Activated CD8-positive, alpha-beta T cell treated with anti-CD3 and anti-CD28 coated beads, Interleukin-2, amount 10 ng/mL, durations not matched to agents 7 days and 5 days (primary cell): Measurements from ENCODE around the gene TUBB4B. TPM values are rescaled to one million over a fixed set of nuclear protein-coding genes. Genes with fewer than 3 reads are reported as not detected.

ENCODE experiments used
- total RNA-seq, 2 experiments: library from RNA; stranded (reverse); gene quantifications; one replicate each; pipeline ENCODE4 v1.2.3, GENCODE V29; 2021

Gene TUBB4B
- total RNA-seq, 2 experiments from 2014 or later, result 417 to 432 TPM

Other genes starting within 250 kb of the TUBB4B start
- gene PAXX, start 248.9 kb upstream of the TUBB4B start, total RNA-seq, result 10 to 100 TPM; 80.6 to 85.2 TPM
- 1 to 10 TPM; 3.6 to 4.8 TPM for gene CLIC3, start 244.7 kb upstream of the TUBB4B start, total RNA-seq
- 10 to 100 TPM; 61.5 to 62.0 TPM for gene ABCA2, start 213.1 kb upstream of the TUBB4B start, total RNA-seq
- gene FUT7, start 209.2 kb upstream of the TUBB4B start, total RNA-seq, result 1 to 10 TPM; 2.5 to 2.6 TPM
- gene NPDC1, start 195.1 kb upstream of the TUBB4B start, total RNA-seq, result 10 to 100 TPM; 20.1 to 29.9 TPM
- under 1 TPM in 1 of 2 experiments, not detected in 1; 0.34 TPM for gene ENTPD2, start 187.2 kb upstream of the TUBB4B start, total RNA-seq
- 10 to 100 TPM; 56.8 to 57.0 TPM for gene SAPCD2, start 170.7 kb upstream of the TUBB4B start, total RNA-seq
- 10 to 100 TPM; 63.1 to 66.8 TPM for gene UAP1L1, start 163.8 kb upstream of the TUBB4B start, total RNA-seq
- 10 to 100 TPM; 42.2 to 49.2 TPM for gene MAN1B1, start 154.3 kb upstream of the TUBB4B start, total RNA-seq
- 100 to 1,000 TPM; 248 TPM for gene DPP7, start 126.6 kb upstream of the TUBB4B start, total RNA-seq
- gene GRIN1, start 102.1 kb upstream of the TUBB4B start, total RNA-seq, result not detected
- not detected for gene LRRC26, start 71.2 kb upstream of the TUBB4B start, total RNA-seq
- gene TMEM210, start 69.2 kb upstream of the TUBB4B start, total RNA-seq, result under 1 TPM; 0.29 to 0.32 TPM
- 10 to 100 TPM; 60.2 to 64.1 TPM for gene ANAPC2, start 52.7 kb upstream of the TUBB4B start, total RNA-seq
- 10 to 100 TPM; 88.2 to 90.0 TPM for gene SSNA1, start 52.6 kb upstream of the TUBB4B start, total RNA-seq
- 10 to 100 TPM; 10.9 to 12.0 TPM for gene TPRN, start 40.5 kb upstream of the TUBB4B start, total RNA-seq
- 10 to 100 TPM; 34.6 to 36.6 TPM for gene TMEM203, start 35.6 kb upstream of the TUBB4B start, total RNA-seq
- gene NDOR1, start 35.6 kb upstream of the TUBB4B start, total RNA-seq, result 10 to 100 TPM; 44.7 to 45.5 TPM
- 1 to 10 TPM; 3.6 to 4.5 TPM for gene RNF208, start 19.0 kb upstream of the TUBB4B start, total RNA-seq
- gene CYSRT1, start 16.1 kb upstream of the TUBB4B start, total RNA-seq, result under 1 TPM; 0.42 to 0.50 TPM
- gene RNF224, start 13.8 kb upstream of the TUBB4B start, total RNA-seq, result not detected
- not detected for gene SLC34A3, start 10.4 kb upstream of the TUBB4B start, total RNA-seq
- gene STPG3, start 10.0 kb downstream of the TUBB4B start, total RNA-seq, result not detected
- 10 to 100 TPM; 68.6 to 68.8 TPM for gene NELFB, start 14.0 kb downstream of the TUBB4B start, total RNA-seq
- 1 to 10 TPM; 6.6 to 7.0 TPM for gene TOR4A, start 36.4 kb downstream of the TUBB4B start, total RNA-seq
- 1 to 10 TPM; 1.4 to 1.5 TPM for gene NRARP, start 61.0 kb downstream of the TUBB4B start, total RNA-seq
- 10 to 100 TPM in 1 of 2 experiments, 1 to 10 TPM in 1; 10.0 to 10.9 TPM for gene EXD3, start 181.9 kb downstream of the TUBB4B start, total RNA-seq
- gene NOXA1, start 182.1 kb downstream of the TUBB4B start, total RNA-seq, result under 1 TPM; 0.52 to 0.58 TPM
- gene ENTPD8, start 200.1 kb downstream of the TUBB4B start, total RNA-seq, result not detected
- 10 to 100 TPM; 55.0 to 59.0 TPM for gene NSMF, start 218.0 kb downstream of the TUBB4B start, total RNA-seq